K562 (cell line): ENCODE data around the gene ZNF613. TPM values are rescaled to one million over a fixed set of nuclear protein-coding genes. Genes with fewer than 3 reads are reported as not detected.

Experiments
- BCL6 ChIP-seq: fragments of 250-450 bp; sonication (Bioruptor Pico); IDR thresholded peaks from 2 replicates; pipeline ENCODE4 v1.4.0; 2020
- BMI1 ChIP-seq: fragments of 150-350 bp; IDR thresholded peaks from 2 replicates; pipeline ENCODE4 v1.6.1; 2014; ENCODE audit warnings: low read length
- DMBX1 ChIP-seq: fragments of 250-450 bp; sonication (Bioruptor Pico); IDR thresholded peaks from 2 replicates; pipeline ENCODE4 v1.8.0; 2022; ENCODE audit warnings: inconsistent platforms, mild to moderate bottlenecking, moderate library complexity, borderline replicate concordance
- E2F3 ChIP-seq: fragments of 250-450 bp; sonication (Bioruptor Pico); IDR thresholded peaks from 2 replicates; pipeline ENCODE4 v1.4.0; 2020; ENCODE audit warnings: mild to moderate bottlenecking
- FOS ChIP-seq: IDR thresholded peaks from 3 replicates; pipeline ENCODE4 v1.6.1; 2011; ENCODE audit not compliant: insufficient read length; ENCODE audit errors: extremely low read depth
- FOXK1 ChIP-seq: sonication (generic); formaldehyde crosslinking; IDR thresholded peaks from 2 replicates; pipeline ENCODE4 v1.8.0; 2022; ENCODE audit warnings: missing genetic modification reagents, mild to moderate bottlenecking, borderline replicate concordance
- HNRNPL ChIP-seq: fragments of 200-400 bp; formaldehyde crosslinking; IDR thresholded peaks from 2 replicates; pipeline ENCODE4 v1.6.1; 2017; ENCODE audit warnings: low read depth, mild to moderate bottlenecking, low read length
- MEF2A ChIP-seq: IDR thresholded peaks from 2 replicates; pipeline ENCODE4 v1.6.1; 2011; ENCODE audit warnings: low read depth, mild to moderate bottlenecking, low read length, moderate library complexity; ENCODE audit not compliant: control insufficient read depth
- PKNOX1 ChIP-seq: fragments of 450-650 bp; IDR thresholded peaks from 2 replicates; pipeline ENCODE4 v1.6.1; 2016
- RAD51 ChIP-seq: fragments of 450-650 bp; IDR thresholded peaks from 2 replicates; pipeline ENCODE4 v1.7.1; 2016; ENCODE audit warnings: low read depth, mild to moderate bottlenecking, borderline replicate concordance
- SAFB ChIP-seq: fragments of 200-400 bp; formaldehyde crosslinking; IDR thresholded peaks from 2 replicates; pipeline ENCODE4 v1.6.1; 2017; ENCODE audit warnings: low read depth, low read length, borderline replicate concordance
- SUPT5H ChIP-seq: fragments of 450-650 bp; IDR thresholded peaks from 2 replicates; pipeline ENCODE4 v1.6.1; 2016
- ZC3H11A ChIP-seq: IDR thresholded peaks from 2 replicates; pipeline ENCODE4 v1.6.1; 2012; ENCODE audit warnings: low read depth, low read length, improper control_type of control experiment
- ZNF133 ChIP-seq: fragments of 250-450 bp; sonication (Bioruptor Pico); IDR thresholded peaks from 2 replicates; pipeline ENCODE4 v1.4.0; 2020; ENCODE audit warnings: mild to moderate bottlenecking
- ZNF408 ChIP-seq: fragments of 250-450 bp; sonication (Bioruptor Pico); IDR thresholded peaks from 2 replicates; pipeline ENCODE4 v1.4.0; 2020; ENCODE audit warnings: low read depth, mild to moderate bottlenecking, moderate library complexity
- ZNF507 ChIP-seq: conservative IDR thresholded peaks from 2 replicates; pipeline ENCODE4 v1.6.1; 2017; ENCODE audit warnings: missing genetic modification characterization, missing compliant biosample characterization
- polyA plus RNA-seq, 8 experiments: library from polyadenylated mRNA; depleted of rRNA in 4 of 8; stranded (reverse) in 5 of 8; unstranded in 3 of 8; fragments of >200 nt; fragmentation: Nextera tagmentation in 2 of 8; fragmentation: Illumina TruSeq in 1 of 8; extraction: Ambion mirVana in 2 of 8; extraction: Trizol in 1 of 8; gene quantifications; 2 replicates each; pipeline versions ENCODE4 v1.2.1 to v1.2.3, GENCODE V29; 2011 to 2014; ENCODE audit warnings: inconsistent platforms in 1 of 8, missing spikeins in 1 of 8
- total RNA-seq, 7 experiments: library from RNA; depleted of rRNA in 6 of 7; stranded (reverse); fragments of >200 nt in 6 of 7; fragmentation: Illumina TruSeq in 2 of 7; extraction: Trizol in 2 of 7; gene quantifications; 2 replicates each; pipeline versions ENCODE4 v1.2.1 to v1.2.3, GENCODE V29; 2011 to 2021; ENCODE audit warnings: low replicate concordance in 1 of 7
- TF ChIP-seq, protein P1 (sequence below): fragments of 450-650 bp; IDR thresholded peaks from 2 replicates; pipeline ENCODE4 v1.6.1; 2018; ENCODE audit warnings: mild to moderate bottlenecking, low read depth; ENCODE audit not compliant: partially characterized antibody

Gene ZNF613
- total and polyA plus RNA-seq, 9 of the 15 experiments (the other 6 are each of a cell fraction or from before 2014, with no cell fraction given) = 2.1 to 4.5 (median 2.7) TPM

GRCh38 chr19:51904331-51905165 lies 22.7 kb upstream of the ZNF613 start, which contains the start of gene ZNF649 (continued):
- TF ChIP-seq, protein P1, sequence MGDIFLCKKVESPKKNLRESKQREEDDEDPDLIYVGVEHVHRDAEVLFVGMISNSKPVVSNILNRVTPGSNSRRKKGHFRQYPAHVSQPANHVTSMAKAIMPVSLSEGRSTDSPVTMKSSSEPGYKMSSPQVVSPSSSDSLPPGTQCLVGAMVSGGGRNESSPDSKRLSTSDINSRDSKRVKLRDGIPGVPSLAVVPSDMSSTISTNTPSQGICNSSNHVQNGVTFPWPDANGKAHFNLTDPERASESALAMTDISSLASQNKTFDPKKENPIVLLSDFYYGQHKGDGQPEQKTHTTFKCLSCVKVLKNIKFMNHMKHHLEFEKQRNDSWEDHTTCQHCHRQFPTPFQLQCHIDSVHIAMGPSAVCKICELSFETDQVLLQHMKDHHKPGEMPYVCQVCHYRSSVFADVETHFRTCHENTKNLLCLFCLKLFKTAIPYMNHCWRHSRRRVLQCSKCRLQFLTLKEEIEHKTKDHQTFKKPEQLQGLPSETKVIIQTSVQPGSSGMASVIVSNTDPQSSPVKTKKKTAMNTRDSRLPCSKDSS = no peak
- TF ChIP-seq DMBX1 = peak; percentile 63; the same call in 1 of the 2 replicates
- 0 out of 2 replicates have a peak, but pooled peaks have one; percentile 35 for TF ChIP-seq MEF2A
- peak; percentile 76; the same call in 1 of the 2 replicates for TF ChIP-seq FOXK1 (CRISPR knock-in tag)
- no peak for TF ChIP-seq SAFB
- no peak for TF ChIP-seq HNRNPL
- TF ChIP-seq E2F3 (CRISPR knock-in tag) = 0 out of 2 replicates have a peak, but pooled peaks have one; percentile 26
- TF ChIP-seq ZNF133 = no peak
- TF ChIP-seq PKNOX1 = peak; percentile 9; the same call in 1 of the 2 replicates
- no peak for TF ChIP-seq BMI1
- no peak for TF ChIP-seq FOS
- peak; percentile 88 for TF ChIP-seq SUPT5H
- no peak for TF ChIP-seq ZNF408 (CRISPR knock-in tag)
- no peak for TF ChIP-seq ZNF507 (tag)
- no peak for TF ChIP-seq BCL6 (CRISPR knock-in tag)
- TF ChIP-seq ZC3H11A = no peak; the same call in 1 of the 2 replicates
- no peak for TF ChIP-seq RAD51
